OCI-LY1 (cell line): Measurements from ENCODE around the gene OR5AK2.

Source experiments
- H2AFZ ChIP-seq: fragments of 200-600 bp; sonication (generic), shearing (Covaris generic); 2 replicates; pipeline ENCODE4 v1.6.0; 2014; ENCODE audit warnings: antibody characterized with exemption, mild to moderate bottlenecking, low read length
- H3F3A ChIP-seq: fragments of 200-600 bp; sonication (generic), shearing (Covaris generic); 2 replicates; pipeline ENCODE4 v1.6.0; 2014; ENCODE audit warnings: mild to moderate bottlenecking, antibody characterized with exemption, low read length, moderate library complexity; ENCODE audit not compliant: insufficient read depth
- H3K27ac ChIP-seq: fragments of 200-600 bp; sonication (generic); 2 replicates; pipeline ENCODE4 v1.5.1; 2014; ENCODE audit warnings: low read length, mixed run types, mild to moderate bottlenecking, low read depth; ENCODE audit not compliant: poor library complexity, severe bottlenecking
- H3K27me3 ChIP-seq: fragments of 200-600 bp; sonication (generic); 2 replicates; pipeline ENCODE4 v1.6.0; 2014; ENCODE audit warnings: antibody characterized with exemption, mild to moderate bottlenecking, low read length, moderate library complexity; ENCODE audit not compliant: insufficient read depth
- H3K36me3 ChIP-seq: fragments of 200-600 bp; sonication (generic); 2 replicates; pipeline ENCODE4 v1.6.1; 2014; ENCODE audit warnings: mild to moderate bottlenecking, antibody characterized with exemption, low read length, moderate library complexity, mixed read lengths; ENCODE audit not compliant: insufficient read depth
- H3K4me1 ChIP-seq: fragments of 200-600 bp; sonication (generic); 2 replicates; pipeline ENCODE4 v1.5.1; 2014; ENCODE audit warnings: mild to moderate bottlenecking, low read length, moderate library complexity; ENCODE audit not compliant: insufficient read depth, severe bottlenecking
- H3K4me2 ChIP-seq: fragments of 200-600 bp; sonication (generic), shearing (Covaris generic); 2 replicates; pipeline ENCODE4 v1.6.1; 2014; ENCODE audit warnings: low read length
- H3K4me3 ChIP-seq: fragments of 200-600 bp; sonication (generic); 2 replicates; pipeline ENCODE4 v1.5.1; 2014; ENCODE audit warnings: low read length, low read depth, mild to moderate bottlenecking, mixed read lengths; ENCODE audit not compliant: poor library complexity, severe bottlenecking
- H3K79me2 ChIP-seq: fragments of 200-600 bp; shearing (Covaris generic); 2 replicates; pipeline ENCODE4 v1.6.1; 2016; ENCODE audit warnings: mixed run types, low read length, mixed read lengths; ENCODE audit not compliant: insufficient read depth
- H3K9ac ChIP-seq: fragments of 200-600 bp; sonication (generic), shearing (Covaris generic); 2 replicates; pipeline ENCODE4 v1.6.1; 2014; ENCODE audit warnings: mild to moderate bottlenecking, low read length, mixed read lengths
- H3K9me2 ChIP-seq: fragments of 200-600 bp; sonication (generic), shearing (Covaris generic); 2 replicates; pipeline ENCODE4 v1.6.1; 2014; ENCODE audit warnings: low read depth, mild to moderate bottlenecking, low read length, mixed read lengths
- H3K9me3 ChIP-seq: fragments of 200-600 bp; shearing (Covaris generic); 2 replicates; pipeline ENCODE4 v1.6.1; 2014; ENCODE audit warnings: low read length, mixed read lengths
- H4K20me1 ChIP-seq: fragments of 200-600 bp; sonication (generic), shearing (Covaris generic); 2 replicates; pipeline ENCODE4 v1.6.0; 2016; ENCODE audit warnings: mild to moderate bottlenecking, low read length; ENCODE audit not compliant: insufficient read depth
- EZH2 ChIP-seq: fragments of 200-600 bp; sonication (generic), shearing (Covaris generic); IDR thresholded peaks from 2 replicates; pipeline ENCODE4 v1.8.0; 2017; ENCODE audit warnings: borderline replicate concordance, mixed run types, mild to moderate bottlenecking, antibody characterized with exemption, low read length, moderate library complexity, mixed read lengths
- TF ChIP-seq, protein P1 (sequence below): fragments of 200-600 bp; sonication (generic), shearing (Covaris generic); IDR thresholded peaks from 2 replicates; pipeline ENCODE4 v1.5.1; 2017; ENCODE audit warnings: mild to moderate bottlenecking, antibody characterized with exemption, low read length, moderate library complexity, mixed read lengths

The OR5AK2 gene

DNA sequence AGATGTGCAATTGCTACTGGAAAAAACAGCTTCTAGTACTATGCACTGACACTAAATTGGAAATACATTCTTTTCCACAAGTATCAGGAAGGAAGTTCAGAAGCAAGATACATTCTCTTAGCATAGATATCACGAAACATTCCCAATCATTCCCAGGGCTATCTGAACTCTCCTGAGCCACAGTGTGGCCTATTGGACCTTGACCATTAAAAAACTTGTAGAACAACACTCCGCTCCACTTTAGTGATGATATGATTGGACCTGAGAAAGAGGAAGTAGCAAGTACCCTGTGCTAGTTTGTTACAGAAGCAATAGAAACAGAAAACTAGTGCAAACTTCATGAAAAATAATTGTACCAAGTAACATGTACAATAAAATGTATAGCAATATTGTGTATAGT, 11.4 kb upstream of the OR5AK2 start:
- no peak for TF ChIP-seq EZH2
- TF ChIP-seq, protein P1, sequence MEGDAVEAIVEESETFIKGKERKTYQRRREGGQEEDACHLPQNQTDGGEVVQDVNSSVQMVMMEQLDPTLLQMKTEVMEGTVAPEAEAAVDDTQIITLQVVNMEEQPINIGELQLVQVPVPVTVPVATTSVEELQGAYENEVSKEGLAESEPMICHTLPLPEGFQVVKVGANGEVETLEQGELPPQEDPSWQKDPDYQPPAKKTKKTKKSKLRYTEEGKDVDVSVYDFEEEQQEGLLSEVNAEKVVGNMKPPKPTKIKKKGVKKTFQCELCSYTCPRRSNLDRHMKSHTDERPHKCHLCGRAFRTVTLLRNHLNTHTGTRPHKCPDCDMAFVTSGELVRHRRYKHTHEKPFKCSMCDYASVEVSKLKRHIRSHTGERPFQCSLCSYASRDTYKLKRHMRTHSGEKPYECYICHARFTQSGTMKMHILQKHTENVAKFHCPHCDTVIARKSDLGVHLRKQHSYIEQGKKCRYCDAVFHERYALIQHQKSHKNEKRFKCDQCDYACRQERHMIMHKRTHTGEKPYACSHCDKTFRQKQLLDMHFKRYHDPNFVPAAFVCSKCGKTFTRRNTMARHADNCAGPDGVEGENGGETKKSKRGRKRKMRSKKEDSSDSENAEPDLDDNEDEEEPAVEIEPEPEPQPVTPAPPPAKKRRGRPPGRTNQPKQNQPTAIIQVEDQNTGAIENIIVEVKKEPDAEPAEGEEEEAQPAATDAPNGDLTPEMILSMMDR: no peak
- Histone ChIP-seq H3K9me2 (no peaks in the 10 kb centered on the region), H3K27ac (no peak overlapping the region), H2AFZ (no peak overlapping the region), H4K20me1 (no peaks in the 10 kb centered on the region), H3F3A (no peaks in the 10 kb centered on the region), H3K27me3 (no peaks in the 10 kb centered on the region), H3K4me1 (no peaks in the 10 kb centered on the region), H3K9ac (no peak overlapping the region), H3K79me2 (no peaks in the 10 kb centered on the region), H3K9me3 (no peaks in the 10 kb centered on the region), H3K36me3 (no peaks in the 10 kb centered on the region), H3K4me2 (no peak overlapping the region), H3K4me3 (no peak overlapping the region)

DNA sequence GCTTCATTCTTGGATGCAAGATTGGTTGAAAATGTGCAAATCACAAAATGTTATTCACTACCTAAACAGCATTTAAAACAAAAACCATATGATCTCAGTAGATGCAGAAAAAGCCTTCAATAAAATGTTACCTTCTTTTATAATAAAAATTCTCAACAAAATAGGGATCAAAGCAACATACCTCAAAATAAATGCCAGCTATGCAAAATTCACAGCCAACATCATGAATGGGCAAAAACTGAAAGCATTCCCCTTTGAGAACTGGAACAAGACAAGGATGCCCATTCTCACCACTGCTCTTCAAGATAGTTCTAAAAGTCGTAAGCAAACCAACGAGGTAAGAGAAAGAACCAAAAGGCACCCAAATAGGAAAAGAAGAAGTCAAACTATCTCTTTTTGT, 2.0 kb downstream of the OR5AK2 start:
- no peaks in the 10 kb centered on the region for H4K20me1 ChIP-seq
- H3K27me3 ChIP-seq: no peaks in the 10 kb centered on the region
- no peaks in the 10 kb centered on the region for H3K4me1 ChIP-seq
- H3K9ac ChIP-seq: no peak overlapping the region
- no peaks in the 10 kb centered on the region for H3K9me3 ChIP-seq
- no peak overlapping the region for H2AFZ ChIP-seq
- no peaks in the 10 kb centered on the region for H3F3A ChIP-seq
- no peak for TF ChIP-seq EZH2
- TF ChIP-seq, protein P1: no peak
- H3K9me2 ChIP-seq: no peaks in the 10 kb centered on the region
- no peak overlapping the region for H3K4me3 ChIP-seq
- H3K27ac ChIP-seq: no peak overlapping the region
- no peaks in the 10 kb centered on the region for H3K79me2 ChIP-seq
- H3K4me2 ChIP-seq: no peak overlapping the region
- no peaks in the 10 kb centered on the region for H3K36me3 ChIP-seq

DNA sequence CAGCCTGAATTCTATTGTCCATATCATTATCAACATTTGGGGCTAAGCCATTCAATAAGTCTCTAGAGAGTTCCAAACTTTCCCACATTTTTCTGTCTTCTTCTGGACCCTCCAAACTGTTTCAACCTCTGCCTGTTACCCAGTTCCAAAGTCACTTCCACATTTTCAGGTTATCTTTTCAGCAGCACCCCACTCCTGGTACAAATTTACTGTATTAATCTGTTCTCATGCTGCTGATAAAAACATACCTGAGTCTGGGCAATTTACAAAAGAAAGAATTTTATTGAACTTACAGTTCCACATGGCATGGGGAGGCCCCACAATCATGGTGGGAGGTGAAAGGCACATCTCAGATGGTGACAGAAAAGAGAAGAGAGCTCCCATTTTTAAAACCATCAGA, 5.8 kb downstream of the OR5AK2 start:
- Histone ChIP-seq H3K4me3 (no peak overlapping the region), H3K27ac (no peak overlapping the region), H2AFZ (no peak overlapping the region), H3K4me1 (no peaks in the 10 kb centered on the region), H3K79me2 (no peaks in the 10 kb centered on the region), H3K27me3 (no peaks in the 10 kb centered on the region), H3K36me3 (no peaks in the 10 kb centered on the region), H4K20me1 (no peaks in the 10 kb centered on the region), H3K4me2 (no peak overlapping the region), H3F3A (no peaks in the 10 kb centered on the region), H3K9me2 (no peaks in the 10 kb centered on the region), H3K9me3 (no peaks in the 10 kb centered on the region), H3K9ac (no peak overlapping the region)
- TF ChIP-seq, protein P1: no peak
- TF ChIP-seq EZH2: no peak
